ENCODE measurements around the gene PLK2. TPM values are rescaled to one million over a fixed set of nuclear protein-coding genes. Genes with fewer than 3 reads are reported as not detected.

The PLK2 gene
- total RNA-seq, 2 donors from 2014 or later = 126 to 180 TPM

DNA sequence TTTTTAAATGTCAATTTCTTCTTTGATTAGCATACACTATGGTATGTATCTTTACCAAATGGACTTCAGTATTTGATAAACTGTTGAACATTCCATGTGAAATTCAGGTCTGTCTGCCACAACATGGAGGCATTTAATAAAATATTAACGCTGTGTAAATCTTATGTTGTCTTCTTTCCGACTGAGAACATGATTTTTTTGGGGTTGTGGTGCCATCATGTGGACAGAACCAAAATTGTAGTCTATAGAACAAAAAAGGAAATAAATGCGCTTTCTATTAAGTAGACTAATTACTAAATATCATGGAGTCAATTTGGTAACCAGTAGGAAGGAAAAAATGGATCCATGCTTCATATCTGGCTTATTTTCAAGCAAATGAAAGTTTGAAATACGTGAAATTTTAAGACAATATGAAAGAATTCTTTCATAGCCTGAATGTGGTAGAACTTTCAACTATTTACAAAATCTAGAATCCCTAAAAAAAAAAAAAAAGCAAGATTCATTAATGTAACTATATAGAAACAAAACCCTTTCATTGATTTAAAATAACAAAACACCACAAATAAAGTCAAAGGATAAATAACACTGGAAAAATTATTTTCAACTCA lies 2.8 kb upstream of the PLK2 start:
- H3K9me3 ChIP-seq = no peaks in the 10 kb centered on the region
- H3K4me3 ChIP-seq = no peak overlapping the region
- peak; percentile 65 for TF ChIP-seq CTCF (IDR thresholded peaks at IDR 0.05)
- H3K4me1 ChIP-seq (ENCODE audit: control insufficient read depth in 1 of 2, low read depth in 2 of 2) = peaks cover 0 to 14% of the 10 kb centered on the region in 2 donors
- ATAC-seq (ENCODE audit: insufficient number of reproducible peaks, low FRiP score, low read depth) = no peak
- no peaks in the 10 kb centered on the region for H3K36me3 ChIP-seq
- no peak for DNase-seq (ENCODE audit: low spot score)
- H3K27me3 ChIP-seq (replicated peaks; ENCODE audit: insufficient read depth) = no peaks in the 10 kb centered on the region
- peak overlapping the region in 1 of 2 donors; percentile 97 for H3K27ac ChIP-seq

DNA sequence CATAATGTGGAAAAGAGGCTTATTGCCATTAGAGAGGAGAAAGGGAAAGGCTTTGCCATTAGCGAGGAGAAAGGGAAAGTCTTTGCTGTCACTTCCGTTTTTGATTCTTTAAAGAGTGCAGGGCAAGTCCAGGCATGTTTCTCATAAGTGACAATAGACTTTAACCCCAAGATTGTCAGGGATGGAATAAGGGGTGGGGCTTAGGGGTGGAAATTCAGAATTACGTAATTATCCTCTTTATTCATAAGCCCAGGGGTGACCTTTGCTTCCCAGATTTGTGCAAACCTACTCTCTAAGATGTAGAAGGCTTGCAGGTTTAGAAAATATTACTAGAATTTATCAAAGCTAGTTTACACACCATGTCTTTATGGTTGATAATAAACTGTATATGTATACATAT lies 2.3 kb upstream of the PLK2 start:
- Histone ChIP-seq H3K36me3 (no peaks in the 10 kb centered on the region), H3K4me1 (ENCODE audit: control insufficient read depth in 1 of 2, low read depth in 2 of 2) (peaks cover 3 to 16% of the 10 kb centered on the region in 2 donors), H3K27me3 (replicated peaks; ENCODE audit: insufficient read depth) (no peaks in the 10 kb centered on the region), H3K9me3 (no peaks in the 10 kb centered on the region), H3K4me3 (no peak overlapping the region), H3K27ac (peak overlapping the region; percentile 3 to 97)
- no peak for ATAC-seq (ENCODE audit: insufficient number of reproducible peaks, low FRiP score, low read depth)
- no peak for TF ChIP-seq CTCF (IDR thresholded peaks at IDR 0.05)
- DNase-seq (ENCODE audit: low spot score) = no peak

- H3K9me3 ChIP-seq = no peaks in the 10 kb centered on the region
- H3K36me3 ChIP-seq = no peaks in the 10 kb centered on the region
- peak; percentile 78 for TF ChIP-seq CTCF (IDR thresholded peaks at IDR 0.05)
- peak; percentile 77 for DNase-seq (ENCODE audit: low spot score)
- peak overlapping the region; percentile 83 for H3K4me3 ChIP-seq
- H3K27me3 ChIP-seq (replicated peaks; ENCODE audit: insufficient read depth) = no peaks in the 10 kb centered on the region
- peaks cover 14 to 29% of the 10 kb centered on the region in 2 donors for H3K4me1 ChIP-seq (ENCODE audit: control insufficient read depth in 1 of 2, low read depth in 2 of 2)
- peak; percentile 63 for ATAC-seq (ENCODE audit: insufficient number of reproducible peaks, low FRiP score, low read depth)
- H3K27ac ChIP-seq = peak overlapping the region; percentile 97 to 98
These were observed 923 bp upstream of the PLK2 start for GRCh38 chr5:58460732-58461286.

GRCh38 chr5:58459146-58460001 lies 512 bp downstream of the PLK2 start:
- ATAC-seq (ENCODE audit: insufficient number of reproducible peaks, low FRiP score, low read depth) (no peak), DNase-seq (ENCODE audit: low spot score) (peak; percentile 4)
- no peaks in the 10 kb centered on the region for H3K27me3 ChIP-seq (replicated peaks; ENCODE audit: insufficient read depth)

More at GRCh38 chr5:58459146-58460001, 512 bp downstream of the PLK2 start:
- Histone ChIP-seq H3K4me1 (ENCODE audit: control insufficient read depth in 1 of 2, low read depth in 2 of 2) (peaks cover 15 to 42% of the 10 kb centered on the region in 2 donors), H3K9me3 (no peaks in the 10 kb centered on the region), H3K27ac (peak overlapping the region; percentile 97 to 98), H3K4me3 (peak overlapping the region; percentile 83), H3K36me3 (peaks cover 7% of the 10 kb centered on the region)
- TF ChIP-seq CTCF (IDR thresholded peaks at IDR 0.05) = no peak
